ENCODE results near the gene TLX1. TPM values are rescaled to one million over a fixed set of nuclear protein-coding genes. Genes with fewer than 3 reads are reported as not detected.

The TLX1 gene
- total and polyA plus RNA-seq, 5 experiments from 2014 or later: not detected

- POLR2A ChIA-PET: interaction anchor here (0.6 to 2.1 kb wide), 2 partner anchors 9 to 22 kb away, joined by 3 to 7 read pairs; no protein-coding TSS in a partner anchor
- peak overlapping the region in 1 of 10 donors; percentile 13 for H3K27ac Mint-ChIP-seq
- peak in 1 of 2 donors; percentile 19 for ATAC-seq
Observed at GRCh38 chr10:101131962-101132635, 999 bp downstream of the TLX1 start.

GRCh38 chr10:101132636-101133473 is 1.8 kb downstream of the TLX1 start:
- DNase-seq (no peak), ATAC-seq (no peak)
- POLR2A ChIA-PET: interaction anchor here (0.6 to 2.1 kb wide), 3 partner anchors 10 to 22 kb away, joined by 3 to 7 read pairs (median 4); no protein-coding TSS in a partner anchor
- no peaks in the 10 kb centered on the region for H3K36me3 Mint-ChIP-seq
- peaks cover 39 to 90% (median 73%) of the 10 kb centered on the region in 5 donors for H3K27me3 Mint-ChIP-seq
- peaks cover 0 to 3% (median 0%) of the 10 kb centered on the region in 9 donors for H3K9me3 Mint-ChIP-seq
- H3K4me3 Mint-ChIP-seq: peak overlapping the region; percentile 36 to 78 (median 68)
- peak overlapping the region in 1 of 10 donors; percentile 82 for H3K27ac Mint-ChIP-seq
- H3K4me1 Mint-ChIP-seq: peaks cover 20 to 45% (median 33%) of the 10 kb centered on the region in 4 donors

More at GRCh38 chr10:101131962-101132635, 999 bp downstream of the TLX1 start:
- peaks cover 38 to 90% (median 70%) of the 10 kb centered on the region in 5 donors for H3K27me3 Mint-ChIP-seq
- H3K9me3 Mint-ChIP-seq: peaks cover 0 to 3% (median 0%) of the 10 kb centered on the region in 9 donors
- H3K4me3 Mint-ChIP-seq: peak overlapping the region; percentile 22 to 78 (median 68)
- H3K36me3 Mint-ChIP-seq: no peaks in the 10 kb centered on the region
- DNase-seq: no peak
- peaks cover 17 to 40% (median 32%) of the 10 kb centered on the region in 4 donors for H3K4me1 Mint-ChIP-seq

- POLR2A ChIA-PET: interaction anchor here (1.0 kb wide), 1 partner anchor 10 kb away, joined by 4 read pairs; no protein-coding TSS in a partner anchor
- Mint-ChIP-seq H3K27me3 (peaks cover 42 to 91% (median 76%) of the 10 kb centered on the region in 5 donors), H3K4me3 (peak overlapping the region; percentile 21 to 83 (median 66)), H3K9me3 (peaks cover 0 to 3% (median 0%) of the 10 kb centered on the region in 9 donors), H3K4me1 (peaks cover 24 to 51% (median 39%) of the 10 kb centered on the region in 4 donors), H3K36me3 (no peaks in the 10 kb centered on the region), H3K27ac (peak overlapping the region in 1 of 10 donors; percentile 36)
- DNase-seq (no peak), ATAC-seq (no peak)
Observed at GRCh38 chr10:101133489-101134298, 2.6 kb downstream of the TLX1 start.

DNA sequence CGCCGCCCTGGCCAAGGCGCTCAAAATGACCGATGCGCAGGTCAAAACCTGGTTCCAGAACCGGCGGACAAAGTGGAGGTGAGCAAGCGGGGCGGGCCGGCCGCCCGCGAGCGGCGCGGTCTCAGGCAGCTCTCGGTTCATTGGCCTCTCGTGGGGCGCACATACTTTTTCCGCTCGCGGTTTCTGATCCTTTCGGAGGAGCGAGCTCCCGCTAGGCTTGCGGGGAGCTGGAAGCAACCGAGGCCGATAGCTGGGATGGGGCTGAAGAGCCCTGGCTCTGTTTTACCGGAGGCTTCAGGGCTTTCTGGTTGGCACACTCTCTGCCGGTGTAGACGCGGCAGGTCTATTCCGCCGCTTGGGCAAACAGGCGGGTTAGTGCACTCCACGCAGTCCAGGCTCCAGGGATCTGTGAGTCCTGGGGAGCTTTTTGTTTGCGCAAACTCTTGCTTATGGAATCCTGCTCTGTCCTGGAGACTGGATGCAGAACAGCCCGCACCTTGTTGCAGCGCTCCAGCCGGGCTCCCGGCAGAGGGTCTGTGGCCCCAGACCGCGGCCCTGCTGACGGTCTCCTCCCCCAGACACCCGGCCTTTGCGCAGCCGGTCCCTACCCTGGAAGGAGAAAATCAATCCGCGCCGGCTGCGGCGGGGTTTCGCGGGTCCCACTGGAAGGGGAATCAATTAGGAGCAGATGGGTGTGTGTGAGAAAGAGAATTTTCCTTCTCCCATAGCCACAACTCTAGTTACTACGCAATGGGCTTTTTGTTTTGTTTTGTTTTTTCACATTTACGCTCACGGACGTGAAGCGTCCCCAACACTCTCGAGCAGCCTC is 3.4 kb downstream of the TLX1 start:
- H3K4me3 Mint-ChIP-seq: peak overlapping the region in 9 of 10 donors; percentile 22 to 83 (median 66)
- H3K4me1 Mint-ChIP-seq: peaks cover 26 to 59% (median 45%) of the 10 kb centered on the region in 4 donors
- DNase-seq: no peak
- no peaks in the 10 kb centered on the region for H3K9me3 Mint-ChIP-seq
- POLR2A ChIA-PET: no interaction called here
- peaks cover 0 to 2% (median 0%) of the 10 kb centered on the region in 3 donors for H3K36me3 Mint-ChIP-seq
- peak overlapping the region in 1 of 10 donors; percentile 64 for H3K27ac Mint-ChIP-seq
- peaks cover 41 to 91% (median 76%) of the 10 kb centered on the region in 5 donors for H3K27me3 Mint-ChIP-seq
- no peak for ATAC-seq

DNA sequence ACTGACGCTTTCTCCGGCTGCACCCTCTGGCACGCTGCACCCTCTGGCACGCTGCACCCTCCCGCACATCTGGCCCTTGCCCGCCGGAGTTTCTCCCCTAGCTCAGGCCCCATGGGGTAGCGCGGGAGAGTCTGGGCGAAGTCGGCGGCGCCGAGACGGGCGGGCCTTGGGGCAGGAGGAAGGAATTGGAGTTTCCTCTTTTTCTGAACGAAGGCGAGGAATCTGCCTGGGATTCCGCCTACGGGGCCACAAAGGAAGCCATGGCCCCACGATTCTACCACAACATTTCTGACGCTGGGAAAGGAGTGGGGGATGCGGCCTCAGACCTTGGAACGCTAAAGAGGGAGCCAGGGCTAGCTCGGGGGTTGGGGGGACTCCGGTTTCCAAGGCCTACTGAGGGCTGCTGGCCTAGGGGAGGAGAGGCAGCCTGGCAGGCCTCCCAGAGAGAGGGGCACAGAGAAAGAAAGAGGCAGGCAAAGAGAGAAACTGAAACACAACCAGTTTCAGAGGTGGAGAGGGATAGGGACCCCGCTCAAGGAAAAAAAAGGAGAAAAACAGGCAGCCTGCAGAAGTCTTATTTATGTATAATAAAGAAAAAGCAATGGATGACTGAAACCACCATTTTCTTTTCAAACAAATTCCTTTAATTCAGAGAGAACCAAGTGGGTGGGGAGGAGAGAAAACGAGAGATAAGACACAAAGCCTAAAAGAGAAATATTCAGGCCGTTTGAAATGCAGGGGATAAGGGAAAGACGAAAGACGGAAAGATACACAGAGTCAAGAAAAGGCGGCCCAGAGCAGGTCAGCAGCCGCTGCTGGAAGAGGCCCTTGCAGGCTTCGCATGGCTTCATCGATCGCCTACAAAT is 4.3 kb downstream of the TLX1 start:
- ATAC-seq (no peak), DNase-seq (no peak)
- H3K9me3 Mint-ChIP-seq: no peaks in the 10 kb centered on the region
- POLR2A ChIA-PET: no interaction called here
- H3K4me3 Mint-ChIP-seq: peak overlapping the region in 8 of 10 donors; percentile 16 to 83 (median 62)
- peaks cover 34 to 89% (median 70%) of the 10 kb centered on the region in 5 donors for H3K27me3 Mint-ChIP-seq
- peak overlapping the region in 1 of 10 donors; percentile 64 for H3K27ac Mint-ChIP-seq
- H3K36me3 Mint-ChIP-seq: peaks cover 0 to 2% (median 0%) of the 10 kb centered on the region in 3 donors
- peaks cover 27 to 65% (median 49%) of the 10 kb centered on the region in 4 donors for H3K4me1 Mint-ChIP-seq

DNA sequence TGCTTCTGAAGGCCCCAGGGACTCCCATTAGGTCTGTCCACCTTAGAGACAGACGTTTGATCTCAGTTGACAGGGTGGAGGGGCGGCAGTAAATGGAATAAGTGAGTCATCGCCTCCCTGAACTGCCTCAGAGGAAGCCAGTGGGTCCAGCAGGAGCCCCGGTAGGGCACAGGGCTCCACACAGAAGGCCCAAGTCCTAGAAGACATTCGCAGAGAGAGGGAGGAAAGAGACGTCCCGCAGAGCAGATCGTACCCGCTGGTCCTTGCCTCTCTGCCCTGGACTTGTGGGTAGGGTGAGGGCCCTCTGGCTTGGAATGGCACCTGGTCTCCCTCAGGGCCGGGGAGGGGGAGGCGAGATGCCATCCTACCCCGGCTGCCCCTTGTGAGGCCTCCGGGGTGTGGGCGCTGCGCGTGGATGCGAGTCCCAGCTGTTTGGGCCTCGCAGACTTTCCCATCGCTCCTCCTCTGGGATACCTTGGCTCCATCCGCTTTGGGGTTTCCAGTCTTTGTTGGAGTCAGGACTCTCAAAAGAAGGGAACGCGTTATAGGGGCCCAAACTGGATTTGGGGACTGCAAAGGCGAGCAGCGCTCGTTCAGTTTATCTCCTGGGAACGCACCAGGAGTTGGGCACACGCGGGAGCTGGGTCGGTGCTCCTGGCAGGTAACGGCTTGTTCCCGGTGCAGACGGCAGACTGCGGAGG is 5.1 kb downstream of the TLX1 start:
- DNase-seq (no peak), ATAC-seq (no peak)
- Mint-ChIP-seq H3K4me1 (peaks cover 27 to 70% (median 51%) of the 10 kb centered on the region in 4 donors), H3K36me3 (peaks cover 0 to 2% (median 0%) of the 10 kb centered on the region in 3 donors), H3K27me3 (peaks cover 34 to 89% (median 64%) of the 10 kb centered on the region in 5 donors), H3K9me3 (no peaks in the 10 kb centered on the region), H3K4me3 (peak overlapping the region in 5 of 10 donors; percentile 33 to 67 (median 52)), H3K27ac (no peak overlapping the region)
- POLR2A ChIA-PET: no interaction called here

- ATAC-seq: no peak
- H3K27ac Mint-ChIP-seq: no peak overlapping the region
Observed at GRCh38 chr10:101136708-101137121, 5.6 kb downstream of the TLX1 start.

GRCh38 chr10:101137271-101137670 is 6.2 kb downstream of the TLX1 start:
- H3K27me3 Mint-ChIP-seq: peaks cover 33 to 96% (median 66%) of the 10 kb centered on the region in 5 donors

More at GRCh38 chr10:101136708-101137121, 5.6 kb downstream of the TLX1 start:
- Mint-ChIP-seq H3K36me3 (peaks cover 0 to 2% (median 0%) of the 10 kb centered on the region in 3 donors), H3K9me3 (no peaks in the 10 kb centered on the region), H3K27me3 (peaks cover 34 to 94% (median 64%) of the 10 kb centered on the region in 5 donors), H3K4me3 (peak overlapping the region in 1 of 10 donors; percentile 19), H3K4me1 (peaks cover 27 to 70% (median 51%) of the 10 kb centered on the region in 4 donors)
- DNase-seq: no peak
- POLR2A ChIA-PET: no interaction called here

DNA sequence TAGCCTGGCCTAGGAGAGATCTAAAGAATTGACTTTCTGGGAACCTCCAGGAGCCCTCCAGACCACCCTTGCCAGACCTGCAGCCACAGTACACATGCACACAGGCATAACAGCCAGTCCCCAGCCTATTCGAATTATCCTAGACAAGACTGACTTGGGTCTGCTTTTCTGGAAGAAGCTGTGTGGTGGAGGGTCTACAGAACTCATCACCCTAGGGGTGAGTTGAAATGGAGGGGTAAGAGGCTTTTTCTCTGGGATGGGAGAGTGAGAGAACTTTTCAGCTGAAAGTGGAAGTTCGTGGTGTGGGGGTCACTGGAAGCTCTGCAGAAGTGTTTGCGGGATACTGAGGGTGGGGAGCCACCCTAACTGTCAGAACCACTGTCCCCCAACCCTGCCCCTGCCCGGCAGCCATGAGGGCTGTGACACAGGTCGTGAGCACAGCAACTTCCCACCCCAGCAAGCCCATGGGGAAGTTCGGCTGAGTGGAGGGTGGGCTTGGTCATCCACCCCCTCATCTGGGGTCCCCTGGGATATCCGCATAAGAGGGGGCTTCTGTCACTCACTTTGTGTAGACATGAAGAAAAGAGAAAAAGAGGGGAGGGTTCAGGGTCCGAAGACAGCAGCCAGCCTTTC is 7.8 kb downstream of the TLX1 start:
- H3K27ac Mint-ChIP-seq: no peak overlapping the region
- peaks cover 20 to 49% (median 40%) of the 10 kb centered on the region in 4 donors for H3K4me1 Mint-ChIP-seq

More at GRCh38 chr10:101137271-101137670, 6.2 kb downstream of the TLX1 start:
- DNase-seq (no peak), ATAC-seq (no peak)
- Mint-ChIP-seq H3K27ac (no peak overlapping the region), H3K4me1 (peaks cover 27 to 65% (median 49%) of the 10 kb centered on the region in 4 donors), H3K9me3 (no peaks in the 10 kb centered on the region), H3K4me3 (no peak overlapping the region), H3K36me3 (peaks cover 0 to 2% (median 0%) of the 10 kb centered on the region in 3 donors)
- POLR2A ChIA-PET: no interaction called here

More for the DNA sequence above, 7.8 kb downstream of the TLX1 start:
- Mint-ChIP-seq H3K4me3 (peak overlapping the region in 7 of 10 donors; percentile 15 to 59 (median 48)), H3K36me3 (peaks cover 0 to 2% (median 0%) of the 10 kb centered on the region in 3 donors), H3K9me3 (no peaks in the 10 kb centered on the region), H3K27me3 (peaks cover 32 to 96% (median 67%) of the 10 kb centered on the region in 5 donors)
- ATAC-seq (no peak), DNase-seq (no peak)
- POLR2A ChIA-PET: interaction anchor here (0.6 kb wide), 1 partner anchor 53 kb away, joined by 3 read pairs; no protein-coding TSS in a partner anchor
